HG02763 (cell line): ENCODE data around the gene THBS3.
"Not testable (repeated sequence)": the region's sequence is repeated elsewhere in the genome, so short reads cannot be mapped to it uniquely, and the experiment has no call there.

ENCODE experiments used
- ATAC-seq: cut with Tn5 transposase; IDR thresholded peaks from one replicate; pipeline ENCODE4 v1.9.1; 2021; ENCODE audit warnings: mild to moderate bottlenecking, moderate library complexity; ENCODE audit not compliant: unreplicated experiment

THBS3 gene

GRCh38 chr1:155207806-155208540, at the start of gene THBS3:
Gene THBS3, minus strand, starts transcription at chr1:155207897. Its CDS starts 21 bp downstream, at chr1:155207876.
- no peak for ATAC-seq

- ATAC-seq = no peak
These were observed 48.6 kb upstream of the THBS3 start for GRCh38 chr1:155256058-155256852.

GRCh38 chr1:155255243-155256007, 47.7 kb upstream of the THBS3 start, which contains the start of gene ENTREP3:
Gene ENTREP3, minus strand, starts transcription at chr1:155255483. Its CDS starts 606 bp downstream, at chr1:155254877.
- ATAC-seq = peak; percentile 59

GRCh38 chr1:155254714-155255242, 47.1 kb upstream of the THBS3 start:
- no peak for ATAC-seq

- ATAC-seq = no peak
These were observed 46.6 kb upstream of the THBS3 start for GRCh38 chr1:155254228-155254713.

GRCh38 chr1:155253797-155254196, 46.1 kb upstream of the THBS3 start:
- ATAC-seq = no peak

GRCh38 chr1:155253208-155253607, 45.5 kb upstream of the THBS3 start:
- no peak for ATAC-seq

GRCh38 chr1:155251566-155251965, 43.9 kb upstream of the THBS3 start:
- ATAC-seq = no peak

- peak; percentile 87 for ATAC-seq
These were observed 43.1 kb upstream of the THBS3 start for GRCh38 chr1:155250633-155251449.

- ATAC-seq = no peak
These were observed 42.5 kb upstream of the THBS3 start for GRCh38 chr1:155250246-155250632.

GRCh38 chr1:155247667-155248553, 40.2 kb upstream of the THBS3 start:
- ATAC-seq = no peak

- ATAC-seq = not testable (repeated sequence)
These were observed 39.1 kb upstream of the THBS3 start for GRCh38 chr1:155246796-155247195.

GRCh38 chr1:155245163-155245524, 37.4 kb upstream of the THBS3 start:
- ATAC-seq = no peak

GRCh38 chr1:155244368-155245162, 36.9 kb upstream of the THBS3 start:
- peak; percentile 90 for ATAC-seq

- no peak for ATAC-seq
These were observed 35.2 kb upstream of the THBS3 start for GRCh38 chr1:155242805-155243358.

- no peak for ATAC-seq
These were observed 34.2 kb upstream of the THBS3 start for GRCh38 chr1:155241841-155242264.

GRCh38 chr1:155241069-155241679, 33.5 kb upstream of the THBS3 start:
- no peak for ATAC-seq
